ENCODE measurements around the gene PITPNB.
A peak's percentile ranks its signal among the peaks of the same experiment; 100 is the strongest.

Gene PITPNB

DNA sequence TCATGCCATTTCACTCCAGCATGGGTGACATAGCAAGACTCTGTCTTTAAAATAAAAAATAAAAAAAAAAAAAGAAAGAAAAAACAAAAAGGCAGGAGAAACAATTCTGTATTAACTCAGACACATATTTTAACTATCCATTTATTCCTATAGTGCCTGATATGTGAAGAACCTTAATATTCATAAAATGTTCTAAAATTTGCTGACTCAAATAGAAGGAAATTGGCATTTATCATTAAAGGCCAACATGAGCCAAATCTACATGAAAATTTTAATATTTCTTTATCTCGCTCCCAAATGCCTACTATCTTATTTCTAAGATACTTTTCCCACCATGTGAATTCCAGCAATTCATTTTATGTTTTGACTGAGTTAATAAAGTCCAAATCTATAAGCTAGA lies 18.9 kb downstream of the PITPNB start:
- H3K36me3 ChIP-seq (ENCODE audit: insufficient read depth), result 0 out of 2 replicates have a peak, but pooled peaks cover 6% of the 10 kb centered on the region
- TF ChIP-seq, protein P1, sequence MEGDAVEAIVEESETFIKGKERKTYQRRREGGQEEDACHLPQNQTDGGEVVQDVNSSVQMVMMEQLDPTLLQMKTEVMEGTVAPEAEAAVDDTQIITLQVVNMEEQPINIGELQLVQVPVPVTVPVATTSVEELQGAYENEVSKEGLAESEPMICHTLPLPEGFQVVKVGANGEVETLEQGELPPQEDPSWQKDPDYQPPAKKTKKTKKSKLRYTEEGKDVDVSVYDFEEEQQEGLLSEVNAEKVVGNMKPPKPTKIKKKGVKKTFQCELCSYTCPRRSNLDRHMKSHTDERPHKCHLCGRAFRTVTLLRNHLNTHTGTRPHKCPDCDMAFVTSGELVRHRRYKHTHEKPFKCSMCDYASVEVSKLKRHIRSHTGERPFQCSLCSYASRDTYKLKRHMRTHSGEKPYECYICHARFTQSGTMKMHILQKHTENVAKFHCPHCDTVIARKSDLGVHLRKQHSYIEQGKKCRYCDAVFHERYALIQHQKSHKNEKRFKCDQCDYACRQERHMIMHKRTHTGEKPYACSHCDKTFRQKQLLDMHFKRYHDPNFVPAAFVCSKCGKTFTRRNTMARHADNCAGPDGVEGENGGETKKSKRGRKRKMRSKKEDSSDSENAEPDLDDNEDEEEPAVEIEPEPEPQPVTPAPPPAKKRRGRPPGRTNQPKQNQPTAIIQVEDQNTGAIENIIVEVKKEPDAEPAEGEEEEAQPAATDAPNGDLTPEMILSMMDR (conservative IDR thresholded peaks at IDR 0.05; ENCODE audit: low read depth, low read length), result no peak

DNA sequence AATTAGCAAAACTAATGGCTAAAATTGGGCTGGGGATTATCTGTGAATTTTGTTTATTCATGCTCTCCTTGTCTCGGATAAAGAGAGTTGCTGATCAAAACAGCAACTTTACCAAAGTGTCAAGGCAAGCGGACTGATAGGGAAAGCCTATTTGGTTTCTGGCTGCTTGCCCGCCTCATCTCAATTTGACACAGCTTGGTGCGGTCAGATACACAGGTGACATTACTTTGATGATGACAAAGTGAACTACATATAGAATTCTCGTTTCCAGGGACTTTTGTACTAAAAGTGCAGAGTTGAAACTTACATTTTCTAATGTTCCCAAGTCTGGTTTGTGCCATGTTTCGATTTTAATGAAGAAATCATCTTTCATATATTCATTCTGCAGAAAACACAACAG lies 22.8 kb downstream of the PITPNB start:
- H3K79me2 ChIP-seq (ENCODE audit: insufficient read depth, low read depth), result peaks cover 73% of the 10 kb centered on the region
- TF ChIP-seq, protein P1 (conservative IDR thresholded peaks at IDR 0.05; ENCODE audit: low read depth, low read length), result no peak
- peaks cover 89% of the 10 kb centered on the region for H3K4me1 ChIP-seq (ENCODE audit: low read depth, poor library complexity, severe bottlenecking)
- peak overlapping the region; percentile 89 for H3K4me2 ChIP-seq
- H3K27me3 ChIP-seq (ENCODE audit: insufficient read depth, low read depth), result no peaks in the 10 kb centered on the region
- peak overlapping the region; percentile 51; the same call in 1 of the 2 replicates for H3K9ac ChIP-seq
- peak overlapping the region; percentile 88 for H3K27ac ChIP-seq
- no peak overlapping the region for H2AFZ ChIP-seq (ENCODE audit: low read depth)
- H3K4me3 ChIP-seq (IDR thresholded peaks at IDR 0.05; ENCODE audit: insufficient read depth, low read depth, low read length), result no peak overlapping the region
- H3K36me3 ChIP-seq (ENCODE audit: insufficient read depth), result peaks cover 11% of the 10 kb centered on the region; the same call in 1 of the 2 replicates
- H4K20me1 ChIP-seq (ENCODE audit: insufficient read depth), result no peaks in the 10 kb centered on the region; the same call in 1 of the 2 replicates

More for the DNA sequence above, 18.9 kb downstream of the PITPNB start:
- Histone ChIP-seq H2AFZ (ENCODE audit: low read depth) (no peak overlapping the region), H3K4me3 (IDR thresholded peaks at IDR 0.05; ENCODE audit: insufficient read depth, low read depth, low read length) (no peak overlapping the region), H3K9ac (no peak overlapping the region), H3K79me2 (ENCODE audit: insufficient read depth, low read depth) (peaks cover 78% of the 10 kb centered on the region; the same call in 1 of the 2 replicates), H3K27me3 (ENCODE audit: insufficient read depth, low read depth) (no peaks in the 10 kb centered on the region), H3K27ac (no peak overlapping the region), H3K4me2 (no peak overlapping the region), H4K20me1 (ENCODE audit: insufficient read depth) (0 out of 2 replicates have a peak, but pooled peaks cover 6% of the 10 kb centered on the region), H3K4me1 (ENCODE audit: low read depth, poor library complexity, severe bottlenecking) (peaks cover 80% of the 10 kb centered on the region)

DNA sequence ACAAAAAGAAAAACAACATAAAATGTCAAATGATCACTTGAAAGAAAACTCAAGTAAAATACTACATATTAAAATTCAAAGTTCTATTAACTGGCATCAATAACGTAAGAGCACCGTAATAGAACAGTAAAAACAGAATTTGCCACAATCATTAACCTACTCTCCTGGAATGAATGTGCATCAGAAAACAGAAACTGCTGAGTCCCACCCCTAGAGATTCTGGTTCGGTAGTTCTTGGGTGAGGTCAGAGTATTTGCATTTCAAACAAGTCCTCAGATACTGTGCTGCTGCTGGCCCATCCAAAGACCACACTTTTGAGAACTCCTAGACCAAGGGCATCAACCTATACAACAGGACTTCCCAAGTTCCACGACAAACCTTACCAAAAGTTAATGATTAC lies 23.5 kb downstream of the PITPNB start:
- peaks cover 83% of the 10 kb centered on the region for H3K4me1 ChIP-seq (ENCODE audit: low read depth, poor library complexity, severe bottlenecking)
- H3K36me3 ChIP-seq (ENCODE audit: insufficient read depth), result peaks cover 11% of the 10 kb centered on the region; the same call in 1 of the 2 replicates
- H3K9ac ChIP-seq, result peak overlapping the region; percentile 51; the same call in 1 of the 2 replicates
- peak overlapping the region; percentile 89 for H3K4me2 ChIP-seq
- H3K79me2 ChIP-seq (ENCODE audit: insufficient read depth, low read depth), result peaks cover 68% of the 10 kb centered on the region
- H4K20me1 ChIP-seq (ENCODE audit: insufficient read depth), result no peaks in the 10 kb centered on the region; the same call in 1 of the 2 replicates
- no peak overlapping the region for H2AFZ ChIP-seq (ENCODE audit: low read depth)
- no peaks in the 10 kb centered on the region for H3K27me3 ChIP-seq (ENCODE audit: insufficient read depth, low read depth)
- peak overlapping the region; percentile 88 for H3K27ac ChIP-seq
- H3K4me3 ChIP-seq (IDR thresholded peaks at IDR 0.05; ENCODE audit: insufficient read depth, low read depth, low read length), result no peak overlapping the region
- TF ChIP-seq, protein P1 (conservative IDR thresholded peaks at IDR 0.05; ENCODE audit: low read depth, low read length), result no peak

DNA sequence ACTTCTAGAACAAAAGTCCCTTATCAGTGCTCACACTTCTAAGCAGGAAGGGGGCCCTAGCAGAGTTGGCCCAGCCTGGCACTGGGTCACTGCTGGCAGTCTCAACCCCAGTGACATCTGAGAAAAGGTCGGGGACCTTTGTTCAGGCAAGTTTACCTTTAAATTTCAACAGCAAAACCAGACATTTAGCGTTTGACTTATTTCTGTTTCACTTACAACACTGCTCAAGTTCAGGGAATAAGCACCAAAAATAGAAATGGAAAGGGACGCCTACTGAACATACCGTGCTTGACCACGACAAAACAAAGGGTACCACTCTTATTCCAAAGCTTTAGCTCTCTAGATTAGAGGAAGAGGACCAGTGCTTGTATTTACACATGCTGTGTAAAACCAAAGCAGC lies 26.2 kb downstream of the PITPNB start:
- Histone ChIP-seq H4K20me1 (ENCODE audit: insufficient read depth) (no peaks in the 10 kb centered on the region; the same call in 1 of the 2 replicates), H3K4me3 (IDR thresholded peaks at IDR 0.05; ENCODE audit: insufficient read depth, low read depth, low read length) (no peak overlapping the region), H3K9ac (no peak overlapping the region), H3K79me2 (ENCODE audit: insufficient read depth, low read depth) (peaks cover 51% of the 10 kb centered on the region), H3K27me3 (ENCODE audit: insufficient read depth, low read depth) (no peaks in the 10 kb centered on the region), H2AFZ (ENCODE audit: low read depth) (no peak overlapping the region), H3K4me1 (ENCODE audit: low read depth, poor library complexity, severe bottlenecking) (peaks cover 66% of the 10 kb centered on the region), H3K4me2 (no peak overlapping the region), H3K36me3 (ENCODE audit: insufficient read depth) (peaks cover 8% of the 10 kb centered on the region; the same call in 1 of the 2 replicates), H3K27ac (no peak overlapping the region)
- TF ChIP-seq, protein P1 (conservative IDR thresholded peaks at IDR 0.05; ENCODE audit: low read depth, low read length), result no peak

All from KMS-11 (cell line).